Natural killer cell (primary cell): ENCODE results near the gene CHMP4A. TPM values are rescaled to one million over a fixed set of nuclear protein-coding genes. Genes with fewer than 3 reads are reported as not detected.

Experiments
- ATAC-seq, 3 donors: fragments of 150-1000 bp in 2 of 3; fragments of 200-7000 bp in 1 of 3; cut with Tn5 transposase; 1 replicate in 1 of 3; 2 replicates in 2 of 3; pipeline ENCODE4 v1.10.0; 2021; ENCODE audit warnings: mild to moderate bottlenecking in 2 of 3, moderate library complexity in 2 of 3
- DNase-seq, 2 donors: peaks; one replicate each; pipeline versions ENCODE4 v3.0.0 to v3.0.0-alpha.2; 2013 to 2021; ENCODE audit warnings: mixed read lengths in 1 of 2
- H3K27ac ChIP-seq: one replicate; pipeline ENCODE4 v1.5.1; 2013; ENCODE audit warnings: mild to moderate bottlenecking, low read length
- H3K27me3 ChIP-seq: one replicate; pipeline ENCODE4 v1.6.1; 2013; ENCODE audit warnings: low read length; ENCODE audit not compliant: control insufficient read depth, insufficient read depth
- H3K36me3 ChIP-seq: one replicate; pipeline ENCODE4 v1.6.1; 2013; ENCODE audit warnings: low read length; ENCODE audit not compliant: control insufficient read depth, insufficient read depth
- H3K4me1 ChIP-seq: one replicate; pipeline ENCODE4 v1.6.1; 2013; ENCODE audit warnings: low read length; ENCODE audit not compliant: control insufficient read depth, insufficient read depth
- H3K4me3 ChIP-seq: one replicate; pipeline ENCODE4 v1.5.1; 2013; ENCODE audit warnings: low read length
- H3K9me3 ChIP-seq: one replicate; pipeline ENCODE4 v1.6.1; 2013; ENCODE audit warnings: low read length; ENCODE audit not compliant: control insufficient read depth, insufficient read depth
- H3K27ac Mint-ChIP-seq, 2 donors: one replicate each; pipeline ENCODE4 v1.8.0; 2022; ENCODE audit warnings: mild to moderate bottlenecking in 2 of 2, mixed read lengths in 2 of 2, moderate library complexity in 1 of 2
- H3K27me3 Mint-ChIP-seq, 2 donors: one replicate each; pipeline ENCODE4 v1.8.0; 2022; ENCODE audit warnings: low read depth in 2 of 2, mixed read lengths in 2 of 2
- H3K36me3 Mint-ChIP-seq: one replicate; pipeline ENCODE4 v1.8.0; 2022; ENCODE audit warnings: mixed read lengths
- H3K4me1 Mint-ChIP-seq, 2 donors: one replicate each; pipeline ENCODE4 v1.8.0; 2022; ENCODE audit warnings: mixed read lengths in 2 of 2
- H3K4me3 Mint-ChIP-seq: one replicate; pipeline ENCODE4 v1.8.0; 2022; ENCODE audit warnings: mild to moderate bottlenecking, moderate library complexity, mixed read lengths
- H3K9me3 Mint-ChIP-seq, 2 donors: one replicate each; pipeline ENCODE4 v1.8.0; 2022; ENCODE audit warnings: mixed read lengths in 2 of 2
- WGBS: methylation state at CpG from one replicate; pipeline ENCODE4 v1.1.7; 2013; ENCODE audit warnings: missing lambda C conversion rate; ENCODE audit not compliant: insufficient coverage; 5-methylcytosine and 5-hydroxymethylcytosine counted together
- intact Hi-C: fragments of 100-400 bp; cut with micrococcal nuclease; formaldehyde crosslinking; loops from one replicate; pipeline ENCODE4 v1.14.2; 2022
- total RNA-seq, 4 donors: library from RNA; stranded (reverse); fragments of 120-200 nt in 1 of 4; gene quantifications; one replicate each; pipeline versions ENCODE4 v1.2.3 to v1.2.4, GENCODE V29; 2013 to 2022
- TF ChIP-seq, protein P1 (sequence below): fragments of 200-600 bp; IDR thresholded peaks from one replicate; pipeline ENCODE4 v1.8.0; 2022; ENCODE audit warnings: antibody characterized with exemption

CHMP4A gene
- total RNA-seq, 3 donors from 2014 or later (not counting 1 experiment from before 2014, with no cell fraction given), result 105 to 118 (median 115) TPM

DNA sequence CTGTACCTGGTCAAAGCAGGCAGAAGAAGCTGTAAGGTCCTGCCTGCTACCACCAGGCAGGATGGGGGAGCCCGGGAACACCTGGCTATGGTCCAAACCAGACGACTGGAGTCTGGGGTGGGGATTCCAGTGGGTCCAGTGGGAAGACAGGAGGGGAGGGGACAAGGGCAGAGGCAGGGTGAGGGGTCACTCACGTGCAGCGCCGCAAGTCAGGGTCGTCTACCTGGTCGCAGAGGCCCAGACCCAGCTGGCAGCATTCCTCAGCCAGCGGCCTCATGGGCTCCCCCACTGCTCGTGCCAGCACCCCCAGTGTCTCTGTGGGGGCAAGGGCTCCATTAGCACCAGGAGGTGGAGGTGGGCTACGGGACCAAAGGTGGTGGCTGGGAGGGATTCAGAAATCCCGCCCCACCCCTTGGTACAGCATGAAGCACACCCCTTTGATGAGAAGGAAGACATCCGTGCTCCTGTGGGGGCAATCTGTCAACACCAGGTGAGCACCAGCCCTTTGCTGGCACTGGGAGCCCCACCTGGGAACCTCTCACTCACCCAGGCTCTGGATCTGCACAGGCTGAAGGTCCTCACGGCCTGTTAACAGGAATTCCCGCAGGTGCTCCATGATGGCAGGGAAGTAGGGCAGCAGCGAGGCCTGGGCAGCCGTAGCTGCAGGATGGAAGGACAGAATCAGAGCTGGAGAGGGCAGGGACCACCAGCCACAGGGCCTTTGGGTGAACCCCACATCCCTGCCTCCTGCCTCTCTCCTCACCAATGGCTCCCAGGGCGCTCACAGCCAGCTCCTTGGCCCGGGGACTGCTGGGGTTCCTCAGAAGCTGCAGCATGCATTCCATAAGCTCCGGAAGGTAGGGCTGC lies 29.0 kb downstream of the CHMP4A start:
- TF ChIP-seq, protein P1, sequence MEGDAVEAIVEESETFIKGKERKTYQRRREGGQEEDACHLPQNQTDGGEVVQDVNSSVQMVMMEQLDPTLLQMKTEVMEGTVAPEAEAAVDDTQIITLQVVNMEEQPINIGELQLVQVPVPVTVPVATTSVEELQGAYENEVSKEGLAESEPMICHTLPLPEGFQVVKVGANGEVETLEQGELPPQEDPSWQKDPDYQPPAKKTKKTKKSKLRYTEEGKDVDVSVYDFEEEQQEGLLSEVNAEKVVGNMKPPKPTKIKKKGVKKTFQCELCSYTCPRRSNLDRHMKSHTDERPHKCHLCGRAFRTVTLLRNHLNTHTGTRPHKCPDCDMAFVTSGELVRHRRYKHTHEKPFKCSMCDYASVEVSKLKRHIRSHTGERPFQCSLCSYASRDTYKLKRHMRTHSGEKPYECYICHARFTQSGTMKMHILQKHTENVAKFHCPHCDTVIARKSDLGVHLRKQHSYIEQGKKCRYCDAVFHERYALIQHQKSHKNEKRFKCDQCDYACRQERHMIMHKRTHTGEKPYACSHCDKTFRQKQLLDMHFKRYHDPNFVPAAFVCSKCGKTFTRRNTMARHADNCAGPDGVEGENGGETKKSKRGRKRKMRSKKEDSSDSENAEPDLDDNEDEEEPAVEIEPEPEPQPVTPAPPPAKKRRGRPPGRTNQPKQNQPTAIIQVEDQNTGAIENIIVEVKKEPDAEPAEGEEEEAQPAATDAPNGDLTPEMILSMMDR, result no peak
- Mint-ChIP-seq H3K4me3 (no peak overlapping the region), H3K4me1 (peaks cover 19 to 25% of the 10 kb centered on the region in 2 donors), H3K36me3 (peaks cover 6% of the 10 kb centered on the region), H3K27me3 (no peaks in the 10 kb centered on the region), H3K9me3 (no peaks in the 10 kb centered on the region), H3K27ac (no peak overlapping the region)
- Histone ChIP-seq H3K27me3 (no peaks in the 10 kb centered on the region), H3K9me3 (no peaks in the 10 kb centered on the region), H3K4me1 (peaks cover 23% of the 10 kb centered on the region), H3K36me3 (peaks cover 49% of the 10 kb centered on the region), H3K27ac (no peak overlapping the region), H3K4me3 (no peak overlapping the region)
- DNase-seq, result no peak
- 96% methylated on average over 19 of the region's 19 CpGs for WGBS
- intact Hi-C loops, result no loop called here
- no peak for ATAC-seq

DNA sequence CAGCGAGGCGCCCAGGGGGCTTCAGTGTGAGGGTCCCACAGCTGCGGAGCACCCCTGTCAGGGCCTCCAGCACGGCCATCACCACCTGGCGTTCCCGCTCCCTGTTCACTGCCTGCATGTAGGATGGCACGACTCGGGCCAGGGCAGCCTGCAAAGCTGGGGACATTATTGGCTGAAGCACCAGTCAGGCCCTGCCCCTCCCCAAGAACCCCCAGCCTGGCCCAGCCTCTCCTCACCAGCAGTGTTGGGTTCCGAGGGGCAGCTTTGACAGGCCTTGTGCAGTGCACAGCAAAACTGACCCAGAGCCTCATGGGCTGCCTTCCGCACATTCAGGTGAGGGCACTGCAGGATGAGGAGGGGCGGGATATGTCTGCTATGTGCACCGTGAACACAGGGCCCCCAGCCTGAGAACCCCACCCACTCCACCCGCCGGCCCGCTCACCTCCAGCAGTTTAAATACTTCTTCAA lies 30.2 kb downstream of the CHMP4A start:
- ATAC-seq (no peak), DNase-seq (no peak)
- 97% methylated on average over 15 of the region's 15 CpGs for WGBS
- H3K9me3 ChIP-seq, result no peaks in the 10 kb centered on the region
- H3K4me1 ChIP-seq, result peaks cover 12% of the 10 kb centered on the region
- Mint-ChIP-seq H3K36me3 (peaks cover 6% of the 10 kb centered on the region), H3K9me3 (no peaks in the 10 kb centered on the region), H3K27ac (peak overlapping the region in 1 of 2 donors; percentile 47), H3K4me3 (no peak overlapping the region), H3K4me1 (peaks cover 12% of the 10 kb centered on the region in 2 donors), H3K27me3 (no peaks in the 10 kb centered on the region)
- H3K4me3 ChIP-seq, result no peak overlapping the region
- intact Hi-C loops, result no loop called here
- H3K27me3 ChIP-seq, result no peaks in the 10 kb centered on the region
- TF ChIP-seq, protein P1, result no peak
- no peak overlapping the region for H3K27ac ChIP-seq
- peaks cover 62% of the 10 kb centered on the region for H3K36me3 ChIP-seq

DNA sequence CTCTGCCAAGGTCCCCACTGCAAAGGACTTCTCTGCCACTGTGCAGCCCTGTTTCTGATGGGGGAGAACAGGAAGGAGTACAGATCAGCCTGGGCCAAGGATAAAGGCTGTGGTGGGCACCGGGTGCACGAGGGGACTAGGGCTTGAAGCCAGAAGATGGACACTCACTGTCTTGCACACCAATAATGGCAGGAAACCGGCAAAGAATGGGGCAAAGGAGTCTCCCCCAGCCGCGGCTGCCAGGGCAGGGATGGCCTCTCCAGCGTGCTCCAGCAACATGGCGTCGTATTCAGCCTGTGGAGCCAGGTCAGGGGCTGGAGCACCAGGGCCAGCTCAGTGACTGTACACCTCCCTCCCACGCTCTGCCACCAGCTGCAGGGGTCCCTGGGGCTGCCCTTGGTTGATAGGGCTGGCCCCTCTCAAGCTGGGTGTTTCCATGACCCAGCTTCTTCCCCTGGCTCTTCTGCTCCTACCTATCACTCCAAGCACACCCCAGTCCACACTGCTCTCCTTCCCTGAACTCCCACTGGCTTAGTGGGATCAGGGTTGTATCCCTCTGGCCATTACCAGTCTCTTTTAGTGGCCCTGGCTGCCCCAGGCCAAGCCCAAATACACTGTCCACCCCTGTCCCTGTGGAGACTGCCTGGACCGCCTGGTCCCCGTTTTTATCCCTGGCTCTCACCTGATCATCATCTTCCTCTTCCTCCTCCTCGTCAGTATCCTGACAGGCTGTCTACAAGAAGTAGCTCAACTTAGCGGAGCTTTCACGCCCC lies 31.0 kb downstream of the CHMP4A start:
- no peaks in the 10 kb centered on the region for H3K27me3 Mint-ChIP-seq
- 90% methylated on average over 11 of the region's 14 CpGs for WGBS

More for the DNA sequence above, 31.0 kb downstream of the CHMP4A start:
- no peak for DNase-seq
- peaks cover 6% of the 10 kb centered on the region for H3K36me3 Mint-ChIP-seq
- Histone ChIP-seq H3K36me3 (peaks cover 68% of the 10 kb centered on the region), H3K27ac (no peak overlapping the region), H3K27me3 (no peaks in the 10 kb centered on the region), H3K4me1 (peaks cover 4% of the 10 kb centered on the region), H3K9me3 (no peaks in the 10 kb centered on the region), H3K4me3 (no peak overlapping the region)
- no peak for ATAC-seq
- TF ChIP-seq, protein P1, result no peak
- intact Hi-C loops, result no loop called here
- H3K4me3 Mint-ChIP-seq, result peak overlapping the region; percentile 13
- H3K4me1 Mint-ChIP-seq, result peaks cover 4% of the 10 kb centered on the region in 2 donors
- peak overlapping the region in 1 of 2 donors; percentile 47 for H3K27ac Mint-ChIP-seq
- no peaks in the 10 kb centered on the region for H3K9me3 Mint-ChIP-seq
